GM19467 (cell line): ENCODE measurements around the gene CHERP.
A peak's percentile ranks its signal among the peaks of the same experiment; 100 is the strongest.
"Not testable (repeated sequence)": the region's sequence is repeated elsewhere in the genome, so short reads cannot be mapped to it uniquely, and the experiment has no call there.

Source experiments
- ATAC-seq: cut with Tn5 transposase; IDR thresholded peaks from one replicate; pipeline ENCODE4 v1.9.1; 2021; ENCODE audit warnings: mild to moderate bottlenecking, moderate library complexity; ENCODE audit not compliant: unreplicated experiment

CHERP gene

DNA sequence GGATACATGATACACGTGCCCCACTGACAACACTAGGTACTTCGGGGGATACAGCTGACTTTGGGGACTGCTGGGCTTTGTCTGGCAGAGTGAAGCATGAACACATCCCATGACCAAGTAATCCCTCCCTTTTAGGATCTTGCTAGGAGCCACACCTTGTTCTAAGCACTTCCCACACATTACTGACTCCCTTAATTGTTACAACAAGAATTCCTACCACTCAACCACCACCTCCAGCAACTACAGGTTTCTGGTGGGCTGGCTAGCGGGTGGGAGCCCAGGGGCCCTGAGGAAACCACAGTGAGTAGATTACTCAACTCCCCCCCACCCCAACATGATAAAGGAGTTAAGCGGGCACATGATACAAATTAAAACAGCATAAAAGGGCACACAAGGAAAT, 37.1 kb upstream of the CHERP start:
- no peak for ATAC-seq

DNA sequence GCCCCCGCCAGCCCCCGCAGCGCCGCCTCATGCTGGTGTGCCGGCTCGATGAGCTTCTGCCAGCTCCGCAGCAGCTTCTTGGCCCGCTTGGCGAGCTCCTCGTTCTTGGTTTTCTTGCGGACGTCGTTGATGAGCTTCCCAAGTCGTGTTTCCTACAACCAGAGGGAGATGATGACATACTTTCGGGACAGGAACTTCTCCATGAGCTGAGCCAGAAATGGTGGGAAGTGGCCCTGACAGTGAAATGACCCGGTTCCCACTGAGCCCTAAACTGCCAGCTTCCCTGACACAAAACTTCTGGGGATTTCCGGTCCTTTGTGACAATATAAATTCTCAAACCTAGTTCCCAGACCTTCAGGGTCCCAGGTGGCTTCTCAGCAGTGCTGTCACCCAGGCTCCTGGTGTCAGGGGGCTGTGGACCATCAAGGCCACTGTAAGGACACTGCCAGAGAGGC, 35.3 kb upstream of the CHERP start:
- no peak for ATAC-seq

DNA sequence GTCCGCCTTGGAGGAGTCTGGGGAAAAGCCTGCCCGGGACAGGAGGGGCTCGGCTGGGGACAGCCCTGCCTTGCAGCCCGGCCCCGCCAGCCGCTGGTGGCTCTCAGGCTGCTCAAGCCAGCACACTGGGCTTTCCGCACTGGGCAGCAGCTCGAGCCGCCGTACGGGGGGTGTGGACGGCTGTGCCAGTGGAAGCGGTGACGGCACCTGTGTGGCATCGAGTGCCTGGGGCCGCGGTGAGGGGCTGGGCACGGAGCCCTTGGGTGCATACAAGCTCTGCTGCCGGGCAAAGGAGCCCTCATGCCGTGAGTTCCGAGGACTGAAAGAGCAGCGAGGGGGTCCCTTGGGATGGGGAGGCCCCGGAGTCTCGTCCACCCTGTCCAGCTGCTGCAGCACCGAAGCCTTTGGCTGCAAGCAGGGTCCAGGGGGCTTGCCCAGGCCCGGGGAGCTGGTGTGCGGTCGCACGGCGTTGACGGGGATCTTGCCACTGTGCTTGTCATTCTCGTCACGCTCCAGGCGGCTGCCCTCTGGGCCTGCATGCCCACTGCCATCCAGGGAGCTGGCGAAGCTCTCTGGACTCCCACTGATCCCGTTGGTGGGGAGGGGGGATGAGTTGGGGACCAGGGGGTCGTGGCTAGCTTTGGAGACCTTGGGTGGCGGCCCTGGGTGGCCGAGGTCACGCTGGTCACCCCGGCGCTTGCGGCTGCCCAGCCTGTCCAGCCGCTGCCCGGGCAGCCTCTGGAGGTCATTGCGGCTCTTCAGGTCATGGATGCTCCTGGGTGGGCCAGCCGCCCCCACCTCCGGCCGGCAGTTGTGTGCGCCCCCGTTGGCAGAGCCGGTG, 34.7 kb upstream of the CHERP start:
- ATAC-seq: no peak

DNA sequence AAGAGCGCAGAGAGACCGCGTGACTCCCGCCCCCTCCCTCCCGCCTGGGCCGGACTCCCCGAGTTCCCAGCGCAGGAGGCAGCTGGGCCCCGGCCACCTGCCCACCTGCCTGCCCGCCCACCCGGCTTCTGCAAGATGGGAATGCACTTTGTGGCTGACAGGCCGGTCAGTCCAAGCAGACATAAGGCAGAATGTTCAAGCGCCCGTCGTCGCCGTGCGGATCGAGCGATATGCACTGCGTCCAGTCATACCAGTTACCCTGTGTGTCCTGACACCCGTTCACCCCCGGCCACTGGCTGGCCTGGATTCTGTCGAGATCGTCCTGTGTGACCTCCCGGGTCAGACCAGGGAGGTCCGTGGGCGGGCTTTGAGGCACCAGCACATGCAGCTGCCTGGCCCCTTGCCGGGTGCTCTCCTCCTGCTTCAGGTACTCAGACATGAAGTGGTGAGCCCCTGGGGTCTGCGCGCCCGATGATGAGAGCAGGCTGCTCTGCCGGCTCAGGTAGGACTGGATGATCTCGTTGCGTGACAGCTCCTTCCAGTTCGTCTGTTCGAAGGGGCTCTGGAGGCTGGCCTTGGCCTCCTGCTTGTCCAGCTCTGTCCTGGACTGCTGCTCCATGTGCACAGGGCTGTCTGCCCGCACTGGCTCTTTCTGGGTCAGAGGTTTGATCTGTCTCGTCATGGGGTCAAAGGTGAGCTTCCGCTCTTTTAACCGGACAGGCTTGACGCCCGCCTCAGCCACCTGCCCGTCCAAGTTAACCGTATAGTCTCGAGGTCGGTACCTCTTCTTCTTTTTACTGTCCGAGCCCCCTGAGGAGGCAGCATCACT, 33.8 kb upstream of the CHERP start:
- no peak for ATAC-seq

DNA sequence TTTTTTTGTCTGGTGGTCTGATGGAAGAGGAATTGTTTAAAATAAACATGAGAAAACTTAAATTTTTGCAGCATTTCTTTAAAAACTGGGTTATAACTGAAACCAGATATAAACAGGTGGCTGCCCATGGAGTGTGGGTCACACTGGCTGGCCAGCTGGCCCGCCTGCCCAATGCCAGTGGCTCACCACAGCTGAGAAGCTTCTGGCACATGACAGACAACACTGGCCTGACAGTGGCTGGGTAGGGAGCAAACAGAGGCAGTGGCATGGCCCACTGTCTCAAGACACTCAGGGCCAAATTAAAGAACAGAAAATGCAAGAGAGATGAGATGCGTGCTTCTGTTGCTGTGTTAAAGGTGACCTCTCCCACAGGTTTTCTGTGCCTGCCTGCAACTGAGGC, 33.0 kb upstream of the CHERP start:
- ATAC-seq: no peak

DNA sequence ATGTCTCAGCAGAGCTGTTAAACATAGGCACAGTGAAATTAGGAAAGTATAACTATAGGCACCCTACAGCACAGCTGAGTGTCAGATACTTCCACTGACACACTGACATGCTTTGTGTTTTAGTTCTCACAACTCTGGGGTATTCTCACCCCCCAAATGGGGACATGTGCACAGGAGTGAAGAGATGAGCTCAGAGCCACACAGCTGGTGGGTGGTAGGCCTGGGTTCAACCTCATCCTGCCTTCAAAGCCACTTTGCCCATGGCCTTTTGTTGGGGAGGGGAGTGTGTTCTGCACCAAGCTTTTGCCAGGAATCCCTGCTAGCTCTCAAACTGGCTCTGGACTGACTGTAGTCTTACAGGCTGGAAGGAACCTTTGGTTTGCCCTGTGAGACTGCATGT, 31.7 kb upstream of the CHERP start:
- no peak for ATAC-seq

DNA sequence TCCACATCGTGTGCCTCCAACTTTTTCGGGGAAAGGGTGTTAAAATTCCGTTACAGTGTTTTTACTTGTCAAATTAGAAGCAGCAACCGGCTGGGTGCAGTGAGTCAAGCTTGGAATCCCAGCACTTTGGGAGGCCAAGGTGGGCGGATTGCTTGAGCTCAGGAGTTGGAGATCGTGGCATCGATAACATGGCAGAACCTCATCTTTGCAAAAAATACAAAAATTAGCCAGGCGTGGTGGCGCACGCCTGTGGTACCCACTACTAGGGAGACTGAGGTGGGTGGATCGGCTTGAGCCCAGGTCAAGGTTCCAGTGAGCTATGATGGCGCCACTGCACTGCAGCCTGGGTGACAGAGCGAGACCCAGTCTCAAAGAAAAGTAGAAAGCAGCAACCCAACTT, 31.1 kb upstream of the CHERP start:
- no peak for ATAC-seq

DNA sequence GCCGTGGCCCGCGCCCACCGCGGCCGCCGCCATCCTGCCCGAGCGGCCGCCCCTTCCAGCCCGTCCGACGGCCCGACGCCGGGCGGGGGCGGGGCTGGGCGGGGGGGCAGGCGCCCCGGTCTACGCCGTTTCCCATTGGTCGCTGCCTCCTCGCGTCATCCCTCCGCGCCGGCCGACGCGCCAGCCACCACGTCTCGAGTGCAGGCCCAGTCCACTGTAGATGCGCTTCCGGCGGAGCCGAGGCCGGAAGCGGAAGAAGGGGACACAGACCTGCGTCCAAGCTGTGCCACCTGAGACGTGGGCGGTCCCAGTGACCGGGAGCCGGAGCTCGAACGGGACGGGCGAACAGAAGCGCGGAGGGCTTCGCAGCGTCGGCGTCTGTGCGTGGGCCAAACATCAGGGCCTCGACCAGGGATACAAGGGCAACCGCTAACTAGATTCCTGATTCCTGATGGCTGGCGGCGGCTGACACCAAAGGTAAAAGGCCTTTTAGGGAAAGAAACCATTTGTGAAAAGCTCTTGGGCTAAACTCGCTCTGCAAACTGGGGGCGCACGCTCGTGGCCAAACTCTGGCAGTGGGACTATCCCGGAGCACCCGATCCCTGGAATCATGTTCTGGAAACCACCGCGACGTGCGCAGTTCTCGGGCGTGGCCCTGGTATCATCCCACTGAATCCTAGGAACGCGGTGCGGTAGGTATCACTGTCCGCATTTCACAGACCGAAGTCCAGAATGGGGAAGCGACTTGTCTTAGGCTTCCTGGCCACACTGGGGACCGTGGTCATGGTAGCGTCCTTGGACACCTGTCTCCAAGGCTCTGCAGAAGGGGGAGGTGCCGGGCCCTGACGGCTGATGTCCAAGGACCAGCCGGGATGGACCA, 30.3 kb upstream of the CHERP start, which contains the start of gene SLC35E1:
Gene SLC35E1 (minus strand): TSS at position 84 of the 880 bp plus-strand sequence. CDS start 51 bp downstream, at position 33.
- ATAC-seq: peak; percentile 82

DNA sequence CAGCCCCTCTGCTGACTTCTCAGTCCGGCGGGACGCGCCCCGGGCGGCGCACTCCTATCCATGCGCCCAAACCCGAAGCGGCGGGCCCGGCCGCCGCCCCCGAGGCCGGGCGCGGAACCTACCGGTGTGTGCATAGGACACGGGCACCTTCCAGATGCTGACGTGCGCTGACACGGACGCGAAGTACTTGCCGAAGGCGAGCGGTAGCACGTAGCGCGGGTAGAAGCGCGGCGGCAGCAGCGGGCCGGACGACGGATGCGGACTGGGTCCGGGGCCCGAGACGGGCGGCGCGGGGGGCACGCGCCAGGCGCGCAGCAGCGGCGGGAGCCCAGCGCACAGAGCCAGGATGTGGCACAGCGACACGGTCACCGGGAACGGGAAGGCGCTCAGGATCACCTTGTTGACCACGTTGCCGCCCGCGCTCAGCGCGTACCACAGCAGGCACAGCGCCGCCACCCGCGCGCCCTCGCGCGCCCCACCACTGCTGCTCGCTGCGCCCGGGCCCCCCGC, 29.6 kb upstream of the CHERP start:
- peak; percentile 20 for ATAC-seq

DNA sequence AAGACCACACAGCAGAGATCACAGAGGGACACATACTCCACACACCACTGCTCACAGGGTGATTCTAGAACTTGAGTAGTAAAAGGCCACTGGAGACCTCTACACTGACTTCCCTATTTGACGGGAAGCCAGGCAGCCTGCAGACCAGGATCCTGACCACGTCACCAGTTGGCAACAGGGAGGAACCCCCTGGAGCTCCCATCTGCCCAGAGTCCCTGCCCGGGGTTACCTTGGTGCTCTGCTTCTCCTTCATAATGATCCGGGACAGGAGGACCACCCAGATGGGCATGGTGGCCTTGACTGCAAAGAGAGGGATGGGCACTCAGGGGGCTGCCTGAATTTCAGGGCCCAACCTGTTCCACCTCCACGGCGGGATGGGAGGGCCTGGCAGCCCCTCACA, 29.0 kb upstream of the CHERP start:
- no peak for ATAC-seq

DNA sequence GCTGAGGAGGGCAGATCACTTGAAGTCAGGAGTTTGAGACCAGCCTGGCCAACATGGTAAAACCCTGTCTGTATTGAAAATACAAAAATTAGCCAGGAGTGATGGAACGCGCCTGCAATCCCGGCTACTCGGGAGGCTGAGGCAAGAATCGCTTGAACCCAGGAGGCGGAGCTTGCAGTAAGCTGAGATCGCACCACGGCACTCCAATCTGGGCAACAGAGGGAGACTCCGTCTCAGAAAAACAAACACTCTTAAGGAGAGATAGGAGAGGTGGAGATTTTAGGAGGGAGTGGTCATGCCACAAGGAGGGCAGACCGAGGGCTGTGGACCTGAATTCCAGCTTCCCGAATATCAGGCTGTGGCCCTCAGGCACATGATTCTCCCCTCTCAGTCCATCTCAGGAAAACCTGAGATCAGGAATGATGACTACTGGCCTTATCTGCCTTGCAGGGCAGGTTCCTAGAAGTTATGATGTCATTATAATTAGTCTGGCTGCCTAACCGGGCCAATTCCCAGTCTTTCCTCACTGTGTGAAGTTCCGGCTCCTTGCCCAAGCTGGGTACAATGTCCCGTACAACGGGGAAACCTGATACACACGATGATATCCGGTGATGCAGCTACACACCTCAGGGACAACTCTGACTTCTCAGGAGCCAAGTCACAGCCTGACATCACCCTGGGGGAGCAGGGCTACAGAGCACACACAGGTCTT, 27.5 kb upstream of the CHERP start:
- ATAC-seq: no peak

DNA sequence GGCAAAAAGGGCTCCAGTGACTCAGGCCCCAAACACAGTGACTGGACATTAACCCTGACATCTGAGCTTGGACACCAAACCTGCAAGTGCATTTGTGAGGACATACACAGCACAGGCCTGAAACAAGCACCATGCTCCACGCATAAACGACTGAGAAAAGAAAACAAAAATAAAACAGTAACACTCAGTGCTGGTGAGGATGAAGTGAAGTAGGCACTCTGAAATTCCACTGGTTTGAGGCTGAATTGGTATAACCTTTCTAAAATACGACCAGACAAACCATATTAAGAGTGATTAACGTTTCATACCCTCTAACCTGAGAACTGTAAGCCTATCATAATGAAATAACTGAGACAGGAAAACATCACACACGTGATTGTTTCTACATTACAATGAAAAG, 24.5 kb upstream of the CHERP start:
- ATAC-seq: no peak

DNA sequence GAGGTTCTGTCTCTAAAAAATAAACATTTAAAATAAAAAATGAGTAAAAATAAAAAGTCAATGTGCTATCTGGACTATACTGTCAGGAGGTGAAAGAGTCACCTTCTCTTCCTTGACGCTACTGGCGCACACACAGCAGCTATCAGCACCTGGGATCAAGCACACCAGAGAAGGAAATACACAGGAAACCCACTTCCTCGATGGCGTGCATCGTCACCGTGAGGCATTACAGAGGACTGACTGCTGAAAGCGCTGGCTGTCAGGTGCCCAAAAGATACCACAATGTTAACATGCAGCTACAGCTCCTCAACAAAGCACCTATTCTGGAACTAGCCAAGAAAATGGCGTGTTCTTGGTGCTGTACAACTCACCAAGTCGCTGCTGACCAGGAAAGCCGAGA, 23.9 kb upstream of the CHERP start:
- ATAC-seq: no peak

DNA sequence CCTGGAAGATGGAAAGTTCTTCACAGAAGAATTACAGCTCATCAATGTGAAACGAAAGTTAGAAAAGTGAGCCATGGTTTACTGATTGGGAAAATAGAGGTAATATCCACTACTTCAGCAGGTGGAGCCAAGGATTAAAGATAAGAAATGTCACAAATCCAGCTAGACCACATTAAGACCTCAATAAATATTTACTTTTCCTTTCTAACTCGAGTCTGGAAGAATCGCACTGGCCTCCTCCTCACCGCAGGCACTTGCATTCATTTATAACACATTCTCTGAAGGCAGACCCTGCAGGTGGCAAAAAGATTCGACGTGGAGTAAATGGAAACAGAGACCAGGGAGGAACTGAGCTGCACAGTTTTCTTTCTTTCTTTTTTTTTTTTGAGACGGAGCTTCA, 22.6 kb upstream of the CHERP start:
- no peak for ATAC-seq

DNA sequence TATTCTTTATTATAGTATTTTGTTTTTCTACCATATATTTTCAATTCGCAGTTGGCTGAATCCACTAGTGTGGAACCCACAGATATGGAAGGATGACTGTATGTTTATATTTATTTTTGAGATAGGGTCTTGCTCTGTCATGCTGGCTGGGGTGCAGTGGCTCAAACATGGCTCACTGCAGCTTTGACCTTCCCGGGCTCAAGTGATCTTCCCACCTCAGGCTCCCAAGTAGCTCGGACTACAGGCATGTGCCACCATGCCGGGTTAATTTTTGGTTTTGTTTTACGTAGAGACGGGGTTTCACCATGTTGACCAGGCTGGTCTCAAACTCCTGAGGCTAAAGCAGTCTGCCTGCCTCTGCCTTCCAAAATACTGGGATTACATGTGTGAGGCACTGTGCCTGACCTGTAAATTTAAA, 20.4 kb upstream of the CHERP start:
- no peak for ATAC-seq

DNA sequence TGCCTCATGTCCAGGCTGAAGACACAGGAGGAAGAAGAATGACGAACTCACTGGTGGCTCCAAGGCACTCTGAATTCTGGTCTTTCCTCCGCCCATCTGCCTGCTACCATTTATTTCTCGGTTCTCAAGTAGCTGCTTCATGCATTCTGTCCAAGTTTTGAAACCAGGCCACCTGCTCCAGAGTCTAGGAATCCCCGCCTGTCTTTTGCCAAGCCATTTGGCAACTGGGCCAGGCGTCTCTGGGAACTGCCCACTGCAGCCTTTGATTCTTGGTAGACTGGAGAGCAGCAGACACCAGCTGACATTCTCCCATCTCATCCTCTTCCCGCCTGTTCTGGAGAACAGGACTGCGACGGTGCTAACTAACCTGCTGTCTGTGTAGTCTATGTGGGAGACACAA, 19.1 kb upstream of the CHERP start:
- ATAC-seq: no peak

DNA sequence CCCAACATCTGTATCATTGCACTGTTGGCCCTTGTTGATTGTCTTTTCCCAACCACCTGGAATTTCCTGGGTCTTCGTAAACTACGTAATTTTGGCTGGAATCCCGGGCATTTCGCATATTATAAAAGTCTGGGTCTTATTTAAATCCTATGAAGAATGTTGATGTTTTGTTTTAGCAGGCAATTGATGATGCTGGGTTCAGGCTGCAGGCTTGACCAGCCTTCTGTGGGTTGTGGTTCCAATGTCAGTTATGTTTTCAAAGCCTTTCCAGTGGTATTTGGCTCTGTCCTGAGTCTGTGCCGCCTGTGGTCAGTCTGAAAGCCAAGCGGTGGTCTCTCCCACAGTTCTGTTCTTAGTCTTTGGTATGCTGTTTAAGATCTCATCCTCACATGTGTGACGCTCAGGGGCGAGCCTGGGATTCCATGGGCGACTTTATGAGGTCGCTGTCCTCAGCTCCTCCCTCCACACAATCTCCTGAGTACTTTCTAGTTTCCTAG, 17.6 kb upstream of the CHERP start:
- ATAC-seq: no peak

DNA sequence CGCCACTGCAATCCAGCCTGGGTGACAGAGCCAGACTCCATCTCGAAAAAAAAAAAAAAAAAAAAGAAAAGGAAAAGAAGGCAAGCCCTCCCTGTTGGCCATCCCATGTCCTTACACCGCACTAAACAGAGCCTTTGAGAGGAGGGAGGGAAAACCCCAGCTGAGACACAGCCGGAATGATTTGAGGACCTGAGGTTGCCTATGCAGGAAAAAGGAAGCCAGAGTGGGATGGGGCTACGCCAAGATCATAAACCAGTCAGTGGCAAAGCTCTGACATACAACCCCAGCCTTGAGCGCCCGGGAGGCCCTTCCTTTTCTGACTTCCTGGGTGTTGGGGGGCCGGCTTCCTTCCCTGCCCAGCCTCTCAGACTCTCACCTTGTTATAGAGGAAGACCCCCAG, 12.5 kb upstream of the CHERP start:
- ATAC-seq: no peak

DNA sequence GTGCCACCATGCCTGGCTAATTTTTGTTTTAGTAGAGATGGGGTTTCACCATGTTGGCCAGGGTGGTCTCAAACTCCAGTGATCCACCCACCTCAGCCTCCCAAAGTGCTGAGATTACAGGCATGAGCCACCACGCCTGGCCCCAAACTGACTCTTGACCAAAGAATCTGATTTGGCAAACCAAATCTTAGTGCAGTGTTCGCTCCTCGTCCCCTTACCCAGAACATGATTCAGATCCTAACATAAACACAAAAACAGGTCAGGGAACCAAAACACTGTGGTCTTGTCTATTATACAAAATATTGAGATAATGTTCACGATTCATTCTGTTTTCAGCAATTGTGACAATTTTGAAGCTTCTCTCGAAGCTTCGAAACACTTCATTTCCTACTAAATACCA, 9.7 kb upstream of the CHERP start:
- ATAC-seq: not testable (repeated sequence)

DNA sequence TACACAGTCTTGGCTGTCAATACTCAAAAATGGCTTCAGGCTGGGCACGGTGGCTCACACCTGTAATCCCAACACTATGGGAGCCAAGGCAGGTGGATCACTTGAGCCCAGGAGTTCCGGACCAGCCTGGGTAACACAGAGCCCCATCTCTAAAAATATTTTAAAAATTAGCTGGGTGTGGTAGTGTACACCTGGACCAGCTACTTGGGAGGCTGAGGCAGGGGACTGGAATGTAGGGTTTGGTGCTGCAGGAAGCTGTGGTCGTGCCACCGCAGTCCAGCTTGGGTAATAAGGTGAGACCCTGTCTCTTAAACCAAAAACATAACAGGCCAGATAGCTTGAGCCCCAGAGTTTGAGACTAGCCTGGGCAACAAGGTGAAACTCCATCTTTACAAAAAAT, 6.7 kb upstream of the CHERP start:
- no peak for ATAC-seq
